Cortex of kidney (tissue), 1 donor: Measurements from ENCODE around the gene CSMD2.

Source experiments
- DNase-seq: peaks from one replicate; lab custom pipeline; 2025; lab: John Stamatoyannopoulos, UW

Gene CSMD2

GRCh38 chr1:33960188-33960895, 204.7 kb downstream of the CSMD2 start:
- no peak for DNase-seq

- DNase-seq = no peak
Observed at GRCh38 chr1:33957854-33958253, 207.2 kb downstream of the CSMD2 start.

- DNase-seq = no peak
Observed at GRCh38 chr1:33955096-33955495, 209.9 kb downstream of the CSMD2 start.

- no peak for DNase-seq
Observed at GRCh38 chr1:33949570-33949969, 215.5 kb downstream of the CSMD2 start.

GRCh38 chr1:33948291-33948690, 216.7 kb downstream of the CSMD2 start:
- DNase-seq = no peak

GRCh38 chr1:33946836-33947235, 218.2 kb downstream of the CSMD2 start:
- no peak for DNase-seq

- DNase-seq = no peak
Observed at GRCh38 chr1:33944846-33945245, 220.2 kb downstream of the CSMD2 start.

GRCh38 chr1:33943978-33944377, 221.1 kb downstream of the CSMD2 start:
- DNase-seq = no peak

- DNase-seq = no peak
Observed at GRCh38 chr1:33932871-33933270, 232.2 kb downstream of the CSMD2 start.

- DNase-seq = no peak
Observed at GRCh38 chr1:33931111-33931475, 233.9 kb downstream of the CSMD2 start.

- DNase-seq = no peak
Observed at GRCh38 chr1:33930346-33931110, 234.5 kb downstream of the CSMD2 start.

- no peak for DNase-seq
Observed at GRCh38 chr1:33928251-33928650, 236.8 kb downstream of the CSMD2 start.

- no peak for DNase-seq
Observed at GRCh38 chr1:33927721-33928120, 237.3 kb downstream of the CSMD2 start.

- DNase-seq = no peak
Observed at GRCh38 chr1:33925586-33925985, 239.4 kb downstream of the CSMD2 start.

- DNase-seq = no peak
Observed at GRCh38 chr1:33921281-33921680, 243.7 kb downstream of the CSMD2 start.

GRCh38 chr1:33918368-33918767, 246.7 kb downstream of the CSMD2 start:
- no peak for DNase-seq

GRCh38 chr1:33916786-33917185, 248.2 kb downstream of the CSMD2 start:
- DNase-seq = no peak

- no peak for DNase-seq
Observed at GRCh38 chr1:33914531-33914930, 250.5 kb downstream of the CSMD2 start.

- no peak for DNase-seq
Observed at GRCh38 chr1:33908324-33908956, 256.6 kb downstream of the CSMD2 start.

- DNase-seq = no peak
Observed at GRCh38 chr1:33906156-33906555, 258.9 kb downstream of the CSMD2 start.

GRCh38 chr1:33905241-33905640, 259.8 kb downstream of the CSMD2 start:
- no peak for DNase-seq

GRCh38 chr1:33903210-33903589, 261.8 kb downstream of the CSMD2 start:
- DNase-seq = no peak
